ENCODE measurements around the gene ELOVL1. TPM values are rescaled to one million over a fixed set of nuclear protein-coding genes. Genes with fewer than 3 reads are reported as not detected.

ELOVL1 gene
- total RNA-seq, 1 experiment from 2014 or later = 53.7 TPM

DNA sequence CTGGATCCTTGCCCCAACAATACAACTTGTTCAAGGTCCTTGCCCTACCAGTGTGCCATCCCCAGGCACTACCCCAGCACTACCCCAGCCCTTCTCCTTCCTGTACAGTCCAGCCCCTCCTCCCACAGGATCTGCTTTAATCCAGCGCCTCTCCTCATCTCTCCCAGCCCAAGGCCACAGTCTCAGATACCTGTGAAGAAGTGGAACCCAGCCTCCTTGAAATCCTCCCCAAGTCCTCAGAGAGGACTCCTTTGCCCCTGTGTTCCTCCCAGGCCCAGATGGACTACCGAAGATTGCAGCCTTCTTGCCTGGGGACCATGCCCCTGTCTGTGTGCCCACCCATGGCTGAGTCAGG lies 15.5 kb downstream of the ELOVL1 start:
- H3K27me3 ChIP-seq (replicated peaks; ENCODE audit: insufficient read depth, low read depth, low read length, poor library complexity) = no peaks in the 10 kb centered on the region
- H3K9me3 ChIP-seq (ENCODE audit: low read depth, low read length, poor library complexity, severe bottlenecking) = no peaks in the 10 kb centered on the region
- intact Hi-C loops (cut with micrococcal nuclease; ENCODE audit: unreplicated experiment) = loop anchor here (10.0 kb wide), 1 partner anchor 108 kb away; no protein-coding TSS in a partner anchor
- no peak for DNase-seq (ENCODE audit: low spot score)
- H3K36me3 ChIP-seq (ENCODE audit: insufficient read depth, low read length, poor library complexity, severe bottlenecking) = no peaks in the 10 kb centered on the region
- ChIA-PET POLR2A (ENCODE audit: low non-redundant PET) (no interaction called here), CTCF (no interaction called here)
- no TSS peak for BruUV-seq (replicated peaks)
- H3K4me1 ChIP-seq (ENCODE audit: insufficient read depth, low read length, poor library complexity, severe bottlenecking) = peaks cover 8% of the 10 kb centered on the region
- no peak overlapping the region for H3K27ac ChIP-seq (ENCODE audit: low read depth, low read length, poor library complexity, severe bottlenecking)
- H3K4me3 ChIP-seq (ENCODE audit: low read depth, low read length, poor library complexity, severe bottlenecking) = no peak overlapping the region
- TF ChIP-seq, protein P1, sequence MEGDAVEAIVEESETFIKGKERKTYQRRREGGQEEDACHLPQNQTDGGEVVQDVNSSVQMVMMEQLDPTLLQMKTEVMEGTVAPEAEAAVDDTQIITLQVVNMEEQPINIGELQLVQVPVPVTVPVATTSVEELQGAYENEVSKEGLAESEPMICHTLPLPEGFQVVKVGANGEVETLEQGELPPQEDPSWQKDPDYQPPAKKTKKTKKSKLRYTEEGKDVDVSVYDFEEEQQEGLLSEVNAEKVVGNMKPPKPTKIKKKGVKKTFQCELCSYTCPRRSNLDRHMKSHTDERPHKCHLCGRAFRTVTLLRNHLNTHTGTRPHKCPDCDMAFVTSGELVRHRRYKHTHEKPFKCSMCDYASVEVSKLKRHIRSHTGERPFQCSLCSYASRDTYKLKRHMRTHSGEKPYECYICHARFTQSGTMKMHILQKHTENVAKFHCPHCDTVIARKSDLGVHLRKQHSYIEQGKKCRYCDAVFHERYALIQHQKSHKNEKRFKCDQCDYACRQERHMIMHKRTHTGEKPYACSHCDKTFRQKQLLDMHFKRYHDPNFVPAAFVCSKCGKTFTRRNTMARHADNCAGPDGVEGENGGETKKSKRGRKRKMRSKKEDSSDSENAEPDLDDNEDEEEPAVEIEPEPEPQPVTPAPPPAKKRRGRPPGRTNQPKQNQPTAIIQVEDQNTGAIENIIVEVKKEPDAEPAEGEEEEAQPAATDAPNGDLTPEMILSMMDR (conservative IDR thresholded peaks at IDR 0.05; ENCODE audit: low read depth, low read length) = no peak
- no peak for TF ChIP-seq EZH2 (IDR thresholded peaks at IDR 0.05; ENCODE audit: borderline replicate concordance, low read depth, low read length, poor library complexity, severe bottlenecking)

DNA sequence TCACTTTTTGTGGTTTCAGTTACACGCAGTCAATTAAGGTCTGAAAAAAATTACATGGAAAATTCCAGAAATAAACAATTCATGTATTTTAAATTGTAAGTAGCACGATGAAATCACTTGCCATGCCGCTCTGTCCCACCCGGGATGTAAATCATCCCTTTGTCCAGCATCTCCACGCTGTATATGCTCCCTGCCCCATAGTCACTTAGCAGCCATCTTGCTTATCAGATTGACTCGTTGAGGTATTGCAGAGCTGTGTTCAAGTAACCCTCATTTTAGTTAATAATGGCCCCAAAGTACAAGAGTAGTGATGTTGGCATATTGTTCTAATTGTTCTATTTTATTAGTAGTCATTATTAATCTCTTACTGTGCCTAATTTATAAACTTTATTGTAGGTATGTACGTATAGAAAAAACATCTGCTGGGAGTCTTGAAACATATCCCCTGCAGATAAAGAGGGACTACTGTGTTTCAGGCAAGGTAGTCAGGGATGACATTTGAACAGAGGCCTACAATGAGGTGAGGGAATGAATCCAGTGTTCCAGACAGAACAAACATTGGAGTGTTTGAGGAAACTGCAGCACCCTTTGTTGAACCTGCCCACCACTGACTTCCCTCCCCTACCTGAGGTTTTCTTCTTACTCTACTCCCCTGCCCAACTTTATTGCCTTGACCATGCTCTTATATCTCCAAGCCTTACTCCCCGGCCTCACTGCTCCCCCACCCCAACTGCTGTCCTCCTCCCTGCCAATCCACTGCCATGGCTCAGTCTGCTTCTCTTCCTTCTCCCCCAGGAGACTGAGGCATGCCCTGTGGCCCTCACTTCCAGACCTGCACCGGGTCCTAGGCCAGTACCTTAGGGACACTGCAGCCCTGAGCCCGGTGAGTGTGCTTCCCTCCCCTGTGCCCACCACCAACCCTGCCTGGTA lies 16.1 kb downstream of the ELOVL1 start:
- DNase-seq (ENCODE audit: low spot score) = no peak
- no peak overlapping the region for H3K27ac ChIP-seq (ENCODE audit: low read depth, low read length, poor library complexity, severe bottlenecking)
- no peak overlapping the region for H3K4me3 ChIP-seq (ENCODE audit: low read depth, low read length, poor library complexity, severe bottlenecking)
- ChIA-PET POLR2A (ENCODE audit: low non-redundant PET) (interaction anchor here (0.6 kb wide), 1 partner anchor 462 kb away, joined by 5 read pairs; no protein-coding TSS in a partner anchor), CTCF (no interaction called here)
- no peaks in the 10 kb centered on the region for H3K9me3 ChIP-seq (ENCODE audit: low read depth, low read length, poor library complexity, severe bottlenecking)
- no peaks in the 10 kb centered on the region for H3K36me3 ChIP-seq (ENCODE audit: insufficient read depth, low read length, poor library complexity, severe bottlenecking)
- no peak for TF ChIP-seq EZH2 (IDR thresholded peaks at IDR 0.05; ENCODE audit: borderline replicate concordance, low read depth, low read length, poor library complexity, severe bottlenecking)
- TF ChIP-seq, protein P1 (conservative IDR thresholded peaks at IDR 0.05; ENCODE audit: low read depth, low read length) = no peak
- H3K4me1 ChIP-seq (ENCODE audit: insufficient read depth, low read length, poor library complexity, severe bottlenecking) = peaks cover 8% of the 10 kb centered on the region
- intact Hi-C loops (cut with micrococcal nuclease; ENCODE audit: unreplicated experiment) = loop anchor here (10.0 kb wide), 1 partner anchor 107 kb away; no protein-coding TSS in a partner anchor
- no TSS peak for BruUV-seq (replicated peaks)
- H3K27me3 ChIP-seq (replicated peaks; ENCODE audit: insufficient read depth, low read depth, low read length, poor library complexity) = no peaks in the 10 kb centered on the region

DNA sequence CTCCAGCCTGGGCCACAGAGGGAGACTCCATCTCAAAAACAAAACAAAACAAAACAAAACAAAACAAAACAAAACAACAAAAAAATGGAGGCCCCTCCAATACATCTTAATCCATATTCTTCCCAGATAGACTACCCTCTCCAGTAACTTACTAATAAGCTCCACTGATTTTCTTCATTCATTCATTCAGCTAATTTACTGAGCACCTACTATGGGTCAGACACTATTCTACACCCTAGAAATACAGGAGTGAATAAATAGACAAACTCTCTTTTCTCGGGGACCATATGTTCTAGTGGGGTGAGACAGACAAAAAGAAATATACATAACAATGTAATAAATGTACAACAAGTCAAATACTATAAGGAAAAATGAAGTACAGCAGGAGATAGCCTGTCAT lies 16.8 kb downstream of the ELOVL1 start:
- Histone ChIP-seq H3K4me1 (ENCODE audit: insufficient read depth, low read length, poor library complexity, severe bottlenecking) (peaks cover 8% of the 10 kb centered on the region), H3K27me3 (replicated peaks; ENCODE audit: insufficient read depth, low read depth, low read length, poor library complexity) (no peaks in the 10 kb centered on the region), H3K36me3 (ENCODE audit: insufficient read depth, low read length, poor library complexity, severe bottlenecking) (no peaks in the 10 kb centered on the region), H3K4me3 (ENCODE audit: low read depth, low read length, poor library complexity, severe bottlenecking) (no peak overlapping the region), H3K9me3 (ENCODE audit: low read depth, low read length, poor library complexity, severe bottlenecking) (no peaks in the 10 kb centered on the region), H3K27ac (ENCODE audit: low read depth, low read length, poor library complexity, severe bottlenecking) (no peak overlapping the region)
- TF ChIP-seq, protein P1 (conservative IDR thresholded peaks at IDR 0.05; ENCODE audit: low read depth, low read length) = no peak
- TF ChIP-seq EZH2 (IDR thresholded peaks at IDR 0.05; ENCODE audit: borderline replicate concordance, low read depth, low read length, poor library complexity, severe bottlenecking) = no peak
- ChIA-PET POLR2A (ENCODE audit: low non-redundant PET) (interaction anchor here (0.6 kb wide), 1 partner anchor 463 kb away, joined by 5 read pairs; no protein-coding TSS in a partner anchor), CTCF (no interaction called here)
- BruUV-seq (replicated peaks) = no TSS peak
- DNase-seq (ENCODE audit: low spot score) = no peak
- intact Hi-C loops (cut with micrococcal nuclease; ENCODE audit: unreplicated experiment) = loop anchor here (10.0 kb wide), 1 partner anchor 106 kb away; no protein-coding TSS in a partner anchor

All from A673 (cell line).